ENCODE measurements around the gene OR2H1.

GRCh38 chr6:29488874-29489273 lies 31.9 kb downstream of the OR2H1 start:
- TF ChIP-seq CTCF (IDR thresholded peaks at IDR 0.05 in 2 of 3, conservative IDR thresholded peaks at IDR 0.05 in 1 of 3; ENCODE audit: insufficient read depth in 2 of 3, low read depth in 1 of 3, low read length in 3 of 3) (no peak), HNRNPH1 (optimal IDR thresholded peaks at IDR 0.05; ENCODE audit: low read depth, low read length) (no peak), POLR2A (conservative IDR thresholded peaks at IDR 0.05) (no peak), NR1H2 (CRISPR knock-in tag; IDR thresholded peaks at IDR 0.05) (no peak), POLR2AphosphoS5 (IDR thresholded peaks at IDR 0.05; ENCODE audit: control insufficient read depth, insufficient read depth, low read depth, low read length) (no peak), ETV1 (tag; conservative IDR thresholded peaks at IDR 0.05; ENCODE audit: low read depth) (no peak), HNRNPK (IDR thresholded peaks at IDR 0.05; ENCODE audit: low read depth, low read length, poor library complexity, severe bottlenecking) (no peak), SRSF3 (IDR thresholded peaks at IDR 0.05; ENCODE audit: insufficient read depth, low read length) (no peak), ZFP91 (CRISPR knock-in tag; IDR thresholded peaks at IDR 0.05) (no peak), BRF1 (IDR thresholded peaks at IDR 0.05; ENCODE audit: borderline replicate concordance, extremely low read depth, insufficient read length) (no peak), MXI1 (IDR thresholded peaks at IDR 0.05; ENCODE audit: low read depth, low read length) (no peak), HDAC6 (IDR thresholded peaks at IDR 0.05; ENCODE audit: low read depth, low read length) (no peak)
